PC-9 (cell line): ENCODE results near the gene OXCT1. TPM values are rescaled to one million over a fixed set of nuclear protein-coding genes. Genes with fewer than 3 reads are reported as not detected.

Source experiments
- BruUV-seq: library from RNA; stranded (reverse); fragments of 400-500 nt; replicated peaks from 2 replicates; lab custom pipeline; 2021; lab: Mats Ljungman, UMichigan
- CTCF ChIA-PET: fragments of 300-600 bp; sonication (Branson Sonifier 250); formaldehyde crosslinking; loops from one replicate; lab custom pipeline; 2022; ENCODE audit warnings: antibody characterized with exemption; lab: Charles Lee
- POLR2A ChIA-PET: fragments of 300-600 bp; sonication (Branson Sonifier 250); formaldehyde crosslinking; loops from one replicate; lab custom pipeline; 2022; ENCODE audit warnings: antibody characterized with exemption; ENCODE audit not compliant: unreplicated experiment; lab: Charles Lee
- DNase-seq, 2 experiments: peaks; one replicate each; pipeline versions ENCODE4 v3.0.0 to v3.0.0-alpha.2; 2015 to 2022; ENCODE audit warnings: mixed read lengths in 1 of 2
- H2AFZ ChIP-seq: fragments of 200-600 bp; sonication (generic); 2 replicates; pipeline ENCODE4 v1.8.1; 2017; ENCODE audit warnings: antibody characterized with exemption
- H3F3A ChIP-seq: fragments of 200-600 bp; sonication (generic); 2 replicates; pipeline ENCODE4 v1.8.1; 2017; ENCODE audit warnings: antibody characterized with exemption, mild to moderate bottlenecking, low read depth; ENCODE audit not compliant: insufficient read depth
- H3K27ac ChIP-seq: fragments of 200-600 bp; sonication (generic); 2 replicates; pipeline ENCODE4 v1.6.1; 2016; ENCODE audit warnings: mixed run types
- H3K27me3 ChIP-seq: fragments of 200-600 bp; sonication (generic); 2 replicates; pipeline ENCODE4 v1.6.1; 2016; ENCODE audit warnings: low read depth, mixed run types; ENCODE audit not compliant: insufficient read depth
- H3K36me3 ChIP-seq: fragments of 200-600 bp; sonication (generic); 2 replicates; pipeline ENCODE4 v1.6.1; 2016; ENCODE audit warnings: low read depth, mixed run types
- H3K4me1 ChIP-seq: fragments of 200-600 bp; sonication (generic); replicated peaks from 2 replicates; pipeline ENCODE4 v1.6.1; 2016; ENCODE audit warnings: mixed run types; ENCODE audit not compliant: insufficient read depth
- H3K4me2 ChIP-seq: fragments of 200-600 bp; sonication (generic); 2 replicates; pipeline ENCODE4 v1.6.1; 2017; ENCODE audit warnings: mixed run types
- H3K4me3 ChIP-seq: fragments of 200-600 bp; sonication (generic); 2 replicates; pipeline ENCODE4 v1.6.1; 2016; ENCODE audit warnings: mixed run types
- H3K79me2 ChIP-seq: fragments of 200-600 bp; sonication (generic); 2 replicates; pipeline ENCODE4 v1.6.1; 2017; ENCODE audit warnings: low read depth, mixed run types
- H3K9me2 ChIP-seq: fragments of 200-600 bp; sonication (generic); 2 replicates; pipeline ENCODE4 v1.8.1; 2017; ENCODE audit warnings: mild to moderate bottlenecking; ENCODE audit not compliant: insufficient read depth
- H3K9me3 ChIP-seq: fragments of 200-600 bp; sonication (generic); 2 replicates; pipeline ENCODE4 v1.8.1; 2016; ENCODE audit warnings: low read depth; ENCODE audit not compliant: insufficient read depth
- H4K20me1 ChIP-seq: fragments of 200-600 bp; sonication (generic); 2 replicates; pipeline ENCODE4 v1.8.1; 2017; ENCODE audit not compliant: insufficient read depth
- CTCF ChIP-seq: fragments of 200-600 bp; sonication (generic); conservative IDR thresholded peaks from 2 replicates; pipeline ENCODE4 v1.6.1; 2017; ENCODE audit warnings: mixed run types, antibody characterized with exemption, mild to moderate bottlenecking, moderate library complexity
- EZH2 ChIP-seq: fragments of 200-600 bp; sonication (generic); IDR thresholded peaks from 2 replicates; pipeline ENCODE4 v1.8.0; 2017; ENCODE audit warnings: antibody characterized with exemption, low read depth
- intact Hi-C: fragments of 100-400 bp; cut with micrococcal nuclease; formaldehyde crosslinking; loops from one replicate; pipeline ENCODE4 v1.10.0; 2022; ENCODE audit not compliant: unreplicated experiment
- total RNA-seq: library from RNA; stranded (reverse); gene quantifications from 2 replicates; pipeline ENCODE4 v1.2.3, GENCODE V29; 2021

OXCT1 gene
- total RNA-seq, 1 experiment from 2014 or later = 29.7 TPM

- POLR2A ChIA-PET = interaction anchor here (0.6 kb wide), 1 partner anchor 532 kb away, joined by 6 read pairs; no protein-coding TSS in a partner anchor
These were observed 42.4 kb downstream of the OXCT1 start for GRCh38 chr5:41827792-41828191.

GRCh38 chr5:41822036-41822435, 48.2 kb downstream of the OXCT1 start:
- Histone ChIP-seq H3K27me3 (no peaks in the 10 kb centered on the region), H3K4me3 (no peak overlapping the region), H3K4me1 (no peaks in the 10 kb centered on the region), H3K36me3 (no peaks in the 10 kb centered on the region), H3K4me2 (no peak overlapping the region), H3K9me3 (no peaks in the 10 kb centered on the region), H2AFZ (no peak overlapping the region), H3K27ac (no peak overlapping the region), H4K20me1 (no peaks in the 10 kb centered on the region), H3K79me2 (no peaks in the 10 kb centered on the region), H3F3A (no peaks in the 10 kb centered on the region), H3K9me2 (no peaks in the 10 kb centered on the region)
- intact Hi-C loops = no loop called here
- DNase-seq = no peak
- ChIA-PET CTCF (interaction anchor here (0.6 kb wide), 1 partner anchor 826 kb away, joined by 7 read pairs; no protein-coding TSS in a partner anchor), POLR2A (interaction anchor here (0.7 kb wide), 1 partner anchor 1127 kb away, joined by 4 read pairs; no protein-coding TSS in a partner anchor)
- TF ChIP-seq CTCF (no peak), EZH2 (no peak)
- no TSS peak for BruUV-seq

More at GRCh38 chr5:41827792-41828191, 42.4 kb downstream of the OXCT1 start:
- no peak overlapping the region for H3K27ac ChIP-seq
- H3K4me1 ChIP-seq = no peaks in the 10 kb centered on the region
- TF ChIP-seq CTCF = no peak
- no peak for TF ChIP-seq EZH2
- CTCF ChIA-PET = interaction anchor here (0.7 kb wide), 1 partner anchor 68 kb away, joined by 3 read pairs; no protein-coding TSS in a partner anchor
- intact Hi-C loops = no loop called here
- DNase-seq = no peak
- no peak overlapping the region for H3K4me3 ChIP-seq
- H2AFZ ChIP-seq = no peak overlapping the region
- H3F3A ChIP-seq = no peaks in the 10 kb centered on the region
- H4K20me1 ChIP-seq = no peaks in the 10 kb centered on the region
- no peaks in the 10 kb centered on the region for H3K9me3 ChIP-seq
- BruUV-seq = no TSS peak
- H3K27me3 ChIP-seq = no peaks in the 10 kb centered on the region
- no peaks in the 10 kb centered on the region for H3K79me2 ChIP-seq
- H3K4me2 ChIP-seq = no peak overlapping the region
- H3K36me3 ChIP-seq = no peaks in the 10 kb centered on the region
- no peaks in the 10 kb centered on the region; the same call in 1 of the 2 replicates for H3K9me2 ChIP-seq

GRCh38 chr5:41821051-41821450, 49.2 kb downstream of the OXCT1 start:
- no peak overlapping the region for H2AFZ ChIP-seq
- no peak overlapping the region for H3K4me3 ChIP-seq
- POLR2A ChIA-PET = no interaction called here
- no peaks in the 10 kb centered on the region for H4K20me1 ChIP-seq
- intact Hi-C loops = no loop called here
- no TSS peak for BruUV-seq
- H3K36me3 ChIP-seq = no peaks in the 10 kb centered on the region
- no peaks in the 10 kb centered on the region for H3K79me2 ChIP-seq
- H3K4me2 ChIP-seq = no peak overlapping the region
- CTCF ChIA-PET = no interaction called here
- no peaks in the 10 kb centered on the region for H3K27me3 ChIP-seq
- no peaks in the 10 kb centered on the region for H3K9me3 ChIP-seq
- H3K9me2 ChIP-seq = no peaks in the 10 kb centered on the region
- no peak for TF ChIP-seq CTCF
- TF ChIP-seq EZH2 = no peak
- H3K4me1 ChIP-seq = no peaks in the 10 kb centered on the region
- no peaks in the 10 kb centered on the region for H3F3A ChIP-seq
- DNase-seq = no peak
- H3K27ac ChIP-seq = no peak overlapping the region
